NCI-H748 (cell line): ENCODE results near the gene GJC3.
"Not testable (repeated sequence)": the region's sequence is repeated elsewhere in the genome, so short reads cannot be mapped to it uniquely, and the experiment has no call there.

Source experiments
- DNase-seq: peaks from one replicate; lab custom pipeline; 2025; ENCODE audit not compliant: unreplicated experiment; lab: John Stamatoyannopoulos, UW

Gene GJC3

DNA sequence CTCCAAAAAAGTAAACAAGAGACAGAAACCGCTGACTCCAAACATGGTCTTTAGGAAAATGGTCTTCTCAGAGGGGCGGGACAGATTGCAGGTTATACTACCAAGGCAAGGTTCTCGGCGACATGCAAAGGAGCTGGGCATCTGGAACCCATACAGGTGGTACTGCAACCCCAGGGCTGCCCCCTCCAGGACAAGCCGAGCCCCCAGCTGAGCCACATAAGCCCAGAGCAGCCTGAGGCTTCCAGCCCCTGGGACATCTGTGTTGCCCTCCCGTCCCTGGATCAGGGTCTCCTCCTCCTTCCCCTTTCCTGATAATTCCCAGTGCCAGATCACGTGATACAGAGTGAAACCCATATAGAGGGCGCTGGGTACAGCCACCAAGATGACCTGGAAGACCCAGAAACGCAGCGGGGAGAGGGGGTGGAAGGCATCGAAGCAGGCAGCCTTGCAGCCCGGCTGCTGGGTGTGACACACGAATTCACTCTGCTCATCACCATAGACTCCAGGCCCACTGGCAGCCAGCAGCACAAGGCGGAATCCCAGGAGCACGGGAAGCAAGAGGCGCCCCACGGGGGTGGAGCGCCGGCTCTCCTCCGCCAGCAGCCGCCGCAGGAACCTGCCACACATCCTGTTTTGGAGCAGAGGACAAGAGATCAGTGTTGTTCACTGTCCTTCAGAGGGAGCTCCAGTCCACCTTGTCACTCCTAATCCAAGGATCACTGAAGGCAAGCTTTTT lies at the start of gene GJC3:
GJC3 (minus strand) TSS at position 627 of the 736 bp plus-strand sequence; CDS start at position 627, 0 bp downstream.
- DNase-seq = peak; percentile 80

DNA sequence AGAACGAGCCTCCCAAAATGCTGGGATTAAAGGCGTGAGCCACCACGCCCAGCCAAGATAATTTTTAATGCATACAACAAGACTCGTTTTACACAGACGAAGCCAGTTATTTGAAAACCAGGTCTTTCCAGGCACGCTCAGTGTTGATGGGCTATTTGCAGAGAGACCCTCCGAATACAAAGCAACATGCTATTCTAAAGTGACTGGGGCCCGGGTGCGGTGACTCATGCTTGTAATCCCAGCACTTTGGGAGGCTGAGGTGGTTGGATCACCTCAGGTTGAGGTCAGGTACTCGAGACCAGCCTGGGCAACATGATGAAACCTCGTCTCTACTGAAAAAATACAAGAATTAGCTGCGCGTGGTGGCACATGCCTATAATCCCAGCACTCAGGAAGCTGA lies 47.2 kb upstream of the GJC3 start:
- DNase-seq = no peak

- no peak for DNase-seq
These were observed 46.5 kb upstream of the GJC3 start, which contains the start of gene AZGP1 for GRCh38 chr7:99975782-99976521. TSS of gene AZGP1 (minus strand) at chr7:99976031. CDS start at chr7:99976020, 11 bp downstream.

- no peak for DNase-seq
These were observed 45.3 kb upstream of the GJC3 start for GRCh38 chr7:99974681-99975080.

DNA sequence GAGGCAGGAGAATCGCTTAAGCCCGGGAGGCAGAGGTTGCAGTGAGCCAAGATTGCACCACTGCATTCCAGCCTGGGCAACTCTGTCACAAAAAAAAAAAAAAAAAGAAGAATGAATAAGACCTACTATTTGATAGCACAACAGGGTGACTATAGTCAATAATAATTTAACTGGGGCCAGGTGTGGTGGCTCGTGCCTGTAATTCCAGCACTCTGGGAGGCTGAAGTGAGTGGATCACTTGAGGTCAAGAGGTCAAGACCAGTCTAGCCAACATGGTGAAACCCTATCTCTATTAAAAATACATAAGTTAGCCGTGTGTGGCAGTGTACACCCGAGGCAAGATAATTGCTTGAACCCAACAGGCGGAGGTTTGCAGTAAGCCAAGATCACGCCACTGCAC lies 44.4 kb upstream of the GJC3 start:
- not testable (repeated sequence) for DNase-seq

GRCh38 chr7:99971242-99971641 lies 41.8 kb upstream of the GJC3 start:
- DNase-seq = no peak

- not testable (repeated sequence) for DNase-seq
These were observed 40.4 kb upstream of the GJC3 start for GRCh38 chr7:99969813-99970212.

DNA sequence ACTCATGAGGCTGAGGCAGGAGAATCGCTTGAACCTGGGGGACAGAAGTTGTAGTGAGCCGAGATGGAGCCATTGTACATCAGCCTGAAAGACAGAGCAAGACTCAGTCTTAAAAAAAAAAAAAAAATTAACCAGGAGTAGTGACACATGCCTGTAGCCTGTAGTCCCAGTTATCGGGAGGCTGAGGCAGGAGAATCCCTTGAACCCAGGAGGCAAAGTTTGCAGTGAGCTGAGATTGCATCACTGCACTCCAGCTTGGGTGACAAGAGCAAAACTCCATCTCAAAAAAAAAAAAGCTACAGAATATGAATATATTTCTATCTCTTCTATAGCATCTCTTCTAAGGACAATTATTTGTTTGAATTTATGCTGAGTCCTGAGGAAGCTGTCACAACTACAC lies 39.9 kb upstream of the GJC3 start:
- no peak for DNase-seq

- no peak for DNase-seq
These were observed 29.3 kb upstream of the GJC3 start for GRCh38 chr7:99958564-99959227.

- no peak for DNase-seq
These were observed 25.8 kb upstream of the GJC3 start for GRCh38 chr7:99955247-99955646.

DNA sequence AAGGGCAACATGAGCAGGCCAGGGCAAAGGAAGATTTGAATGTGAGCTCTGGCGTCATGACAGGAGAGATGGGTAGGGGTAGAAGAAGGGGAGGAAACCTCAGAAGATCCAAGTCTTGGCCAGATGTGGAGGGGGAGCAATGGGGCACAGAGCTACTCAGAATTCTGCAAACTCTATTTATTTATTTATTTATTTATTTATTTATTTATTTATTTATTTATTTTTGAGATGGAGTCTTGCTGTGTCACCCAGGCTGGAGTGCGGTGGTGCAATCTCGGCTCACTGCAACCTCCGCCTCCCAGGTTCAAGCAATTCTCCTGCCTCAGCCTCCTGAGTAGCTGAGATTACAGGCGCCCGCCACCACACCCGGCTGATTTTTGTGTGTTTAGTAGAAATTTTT lies 25.2 kb upstream of the GJC3 start:
- not testable (repeated sequence) for DNase-seq

GRCh38 chr7:99953649-99954048 lies 24.2 kb upstream of the GJC3 start:
- DNase-seq = no peak

- not testable (repeated sequence) for DNase-seq
These were observed 23.2 kb upstream of the GJC3 start for GRCh38 chr7:99952649-99953048.

GRCh38 chr7:99950819-99951218 lies 21.4 kb upstream of the GJC3 start:
- not testable (repeated sequence) for DNase-seq

- DNase-seq = peak; percentile 6
These were observed 20.3 kb upstream of the GJC3 start for GRCh38 chr7:99949645-99950228.

DNA sequence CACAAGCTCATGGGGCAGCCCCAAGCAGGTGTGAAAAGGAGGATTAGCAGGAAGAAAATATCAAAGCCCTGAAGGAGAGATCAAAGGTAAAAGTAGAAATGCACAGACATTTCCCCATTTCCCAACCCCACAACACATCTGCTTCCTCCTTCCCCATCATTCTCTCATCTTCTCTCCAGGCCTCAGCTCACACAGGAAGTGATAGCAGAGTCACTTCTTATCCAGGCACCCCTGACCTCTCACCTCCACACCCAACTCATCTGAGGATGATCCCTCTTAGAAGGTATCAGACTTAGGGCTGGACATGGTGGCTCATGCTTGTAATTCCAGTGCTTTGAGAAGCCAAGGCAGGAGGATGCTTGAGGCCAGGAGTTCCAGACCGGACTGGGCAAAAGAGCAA lies 18.2 kb upstream of the GJC3 start:
- DNase-seq = no peak

GRCh38 chr7:99944497-99945070 lies 15.2 kb upstream of the GJC3 start:
- peak; percentile 43 for DNase-seq

- peak; percentile 82 for DNase-seq
These were observed 14.4 kb upstream of the GJC3 start for GRCh38 chr7:99943641-99944496.

DNA sequence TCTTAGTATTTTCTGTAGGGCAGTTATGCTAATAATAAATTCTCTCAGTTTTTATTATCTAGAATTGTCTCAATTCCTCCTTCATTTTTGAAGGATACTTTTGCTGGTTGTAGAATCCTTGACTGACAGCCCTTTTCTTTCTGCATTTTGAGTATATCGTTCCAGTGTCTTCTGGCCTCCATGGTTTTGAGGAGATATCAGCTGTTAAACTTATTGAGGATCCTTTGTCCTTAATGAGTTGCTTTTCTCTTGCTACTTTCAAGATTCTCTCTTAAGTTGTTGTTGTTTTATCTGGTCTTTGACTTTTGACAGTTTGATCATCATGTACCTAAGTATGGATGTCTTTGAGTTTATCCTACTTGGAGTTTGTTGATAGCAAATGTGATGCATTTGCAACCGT lies 8.9 kb upstream of the GJC3 start:
- no peak for DNase-seq

DNA sequence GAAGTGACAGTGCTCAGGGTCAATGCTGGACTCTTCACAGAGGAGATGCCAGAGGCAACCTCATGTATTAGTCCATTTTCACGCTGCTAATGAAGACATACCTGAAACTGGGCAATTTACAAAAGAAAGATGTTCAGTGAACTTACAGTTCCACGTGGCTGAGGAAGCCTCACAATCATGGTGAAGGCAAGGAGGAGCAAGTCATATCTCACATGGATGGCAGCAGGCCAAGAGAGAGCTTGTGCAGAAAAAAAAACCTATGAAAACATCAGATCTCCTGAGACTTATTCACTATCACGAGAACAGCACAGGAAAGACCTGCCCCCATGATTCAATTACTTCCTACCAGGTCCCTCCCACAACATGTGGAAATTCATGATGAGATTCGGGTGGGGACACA lies 5.6 kb upstream of the GJC3 start:
- not testable (repeated sequence) for DNase-seq
